ENCODE results near the gene KAT2A.

- TF ChIP-seq CTCF (IDR thresholded peaks at IDR 0.05; ENCODE audit: insufficient read depth, low read length, poor library complexity, severe bottlenecking), result no peak
- TF ChIP-seq EZH2phosphoT487 (conservative IDR thresholded peaks at IDR 0.05; ENCODE audit: low read length), result no peak
These were observed 12.1 kb downstream of the KAT2A start for GRCh38 chr17:42109086-42109485.
